A673 (cell line): ENCODE measurements around the gene HOXA9. TPM values are rescaled to one million over a fixed set of nuclear protein-coding genes. Genes with fewer than 3 reads are reported as not detected.

ENCODE experiments used
- BruUV-seq: library from RNA; stranded (reverse); fragments of 400-500 nt; replicated peaks from 2 replicates; lab custom pipeline; 2021; lab: Mats Ljungman, UMichigan
- CTCF ChIA-PET: fragments of 300-600 bp; sonication (Branson Sonifier 250); formaldehyde crosslinking; loops from one replicate; lab custom pipeline; 2022; ENCODE audit warnings: antibody characterized with exemption; lab: Charles Lee
- POLR2A ChIA-PET: fragments of 300-600 bp; sonication (Branson Sonifier 250); formaldehyde crosslinking; loops from one replicate; lab custom pipeline; 2022; ENCODE audit warnings: antibody characterized with exemption; ENCODE audit not compliant: low non-redundant PET; lab: Charles Lee
- DNase-seq: peaks from one replicate; pipeline ENCODE4 v3.0.0-alpha.2; 2015; ENCODE audit warnings: low spot score
- H3K27ac ChIP-seq: fragments of 200-600 bp; sonication (generic); 2 replicates; pipeline ENCODE4 v1.5.1; 2016; ENCODE audit warnings: mixed run types, low read depth, mild to moderate bottlenecking, mixed read lengths, antibody characterized with exemption, low read length; ENCODE audit not compliant: poor library complexity, severe bottlenecking
- H3K27me3 ChIP-seq: fragments of 200-600 bp; sonication (generic); replicated peaks from 2 replicates; pipeline ENCODE4 v1.6.1; 2017; ENCODE audit warnings: mixed run types, low read depth, mild to moderate bottlenecking, mixed read lengths, antibody characterized with exemption, low read length; ENCODE audit not compliant: insufficient read depth, poor library complexity
- H3K36me3 ChIP-seq: fragments of 200-600 bp; sonication (generic); 2 replicates; pipeline ENCODE4 v1.6.1; 2016; ENCODE audit warnings: mixed run types, mild to moderate bottlenecking, mixed read lengths, antibody characterized with exemption, low read length; ENCODE audit not compliant: insufficient read depth, poor library complexity, severe bottlenecking
- H3K4me1 ChIP-seq: fragments of 200-600 bp; sonication (generic); 2 replicates; pipeline ENCODE4 v1.6.1; 2017; ENCODE audit warnings: mixed run types, mild to moderate bottlenecking, mixed read lengths, antibody characterized with exemption, low read length; ENCODE audit not compliant: insufficient read depth, poor library complexity, severe bottlenecking
- H3K4me3 ChIP-seq: fragments of 200-600 bp; sonication (generic); 2 replicates; pipeline ENCODE4 v1.5.1; 2016; ENCODE audit warnings: low read depth, mixed run types, mild to moderate bottlenecking, mixed read lengths, low read length; ENCODE audit not compliant: poor library complexity, severe bottlenecking
- H3K9me3 ChIP-seq: fragments of 200-600 bp; sonication (generic); 2 replicates; pipeline ENCODE4 v1.6.1; 2016; ENCODE audit warnings: mixed run types, low read depth, mild to moderate bottlenecking, mixed read lengths, antibody characterized with exemption, low read length; ENCODE audit not compliant: poor library complexity, severe bottlenecking
- CTCF ChIP-seq: fragments of 300-800, 200-600 bp; sonication (generic); conservative IDR thresholded peaks from 2 replicates; pipeline ENCODE4 v1.5.1; 2017; ENCODE audit warnings: low read depth, mild to moderate bottlenecking, antibody characterized with exemption, low read length, moderate library complexity, mixed read lengths
- EZH2 ChIP-seq: fragments of 200-600 bp; sonication (generic); IDR thresholded peaks from 2 replicates; pipeline ENCODE4 v1.6.1; 2017; ENCODE audit warnings: borderline replicate concordance, low read depth, mild to moderate bottlenecking, mixed read lengths, antibody characterized with exemption, low read length; ENCODE audit not compliant: poor library complexity, severe bottlenecking
- intact Hi-C: fragments of 100-400 bp; cut with micrococcal nuclease; formaldehyde crosslinking; loops from one replicate; pipeline ENCODE4 v1.10.0; 2022; ENCODE audit not compliant: unreplicated experiment
- total RNA-seq: library from RNA; stranded (reverse); gene quantifications from 2 replicates; pipeline ENCODE4 v1.2.3, GENCODE V29; 2021

HOXA9 gene
- total RNA-seq, 1 experiment from 2014 or later, result not detected

GRCh38 chr7:27200761-27201579 lies 35.6 kb upstream of the HOXA9 start:
- H3K36me3 ChIP-seq, result no peaks in the 10 kb centered on the region
- TF ChIP-seq CTCF (no peak), EZH2 (peak; percentile 88)
- peaks cover 94% of the 10 kb centered on the region for H3K27me3 ChIP-seq
- no TSS peak for BruUV-seq
- DNase-seq, result no peak
- no peak overlapping the region for H3K27ac ChIP-seq
- ChIA-PET CTCF (interaction anchor here (1.2 kb wide), 1 partner anchor 720 kb away, joined by 4 read pairs; no protein-coding TSS in a partner anchor), POLR2A (no interaction called here)
- H3K9me3 ChIP-seq, result no peaks in the 10 kb centered on the region
- no peaks in the 10 kb centered on the region for H3K4me1 ChIP-seq
- intact Hi-C loops, result loop anchor here (5.0 kb wide), 1 partner anchor 571 kb away; no protein-coding TSS in a partner anchor
- peak overlapping the region; percentile 29 for H3K4me3 ChIP-seq

- TF ChIP-seq CTCF (no peak), EZH2 (peak; percentile 97)
- BruUV-seq, result no TSS peak
- Histone ChIP-seq H3K4me1 (no peaks in the 10 kb centered on the region), H3K27me3 (peaks cover 94% of the 10 kb centered on the region), H3K27ac (no peak within 1 kb of the TSS), H3K36me3 (no peaks in the 10 kb centered on the region), H3K4me3 (peak within 1 kb of the TSS; percentile 29), H3K9me3 (no peaks in the 10 kb centered on the region)
- POLR2A ChIA-PET, result no interaction called here
- peak; percentile 45 for DNase-seq
- intact Hi-C loops, result loop anchor here (5.0 kb wide), 4 partner anchors 377 to 897 kb away; no protein-coding TSS in a partner anchor
- CTCF ChIA-PET, result interaction anchor here (0.6 kb wide), 2 partner anchors 743 to 1047 kb away, joined by 4 to 5 read pairs; no protein-coding TSS in a partner anchor
Observed at GRCh38 chr7:27199849-27200760, 34.8 kb upstream of the HOXA9 start, which contains the start of gene HOXA13. HOXA13 (minus strand) TSS chr7:27200091; CDS start chr7:27200077, 14 bp downstream.
